ENCODE data around the gene FBXL17. TPM values are rescaled to one million over a fixed set of nuclear protein-coding genes. Genes with fewer than 3 reads are reported as not detected.

The FBXL17 gene
- total RNA-seq, 1 donor from 2014 or later, result 21.6 TPM

DNA sequence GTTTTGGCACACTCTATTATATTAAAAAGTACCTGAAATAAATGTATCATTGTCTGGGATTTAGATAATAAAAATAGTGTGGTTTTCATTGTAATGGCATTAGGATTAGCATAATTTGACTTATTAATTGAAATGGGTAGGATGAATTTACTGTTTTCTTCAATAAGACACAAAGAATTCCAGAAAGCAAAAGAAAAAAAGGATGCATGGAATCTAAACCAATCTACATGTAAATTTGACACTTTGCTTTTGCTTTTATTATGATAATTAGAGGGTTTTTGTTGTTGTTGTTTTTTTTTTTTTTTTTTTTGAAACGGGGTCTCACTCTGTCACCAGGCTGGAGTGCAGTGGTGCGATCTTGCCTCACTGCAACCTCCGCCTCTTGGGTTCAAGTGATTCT, 406.3 kb downstream of the FBXL17 start:
- H3K4me3 Mint-ChIP-seq, result no peak overlapping the region
- DNase-seq (ENCODE audit: low spot score in 2 of 2, unreplicated experiment in 2 of 2), result no peak
- peaks cover 23% of the 10 kb centered on the region for H3K4me1 Mint-ChIP-seq
- H3K27ac Mint-ChIP-seq, result no peak overlapping the region
- no peak for TF ChIP-seq CTCF (IDR thresholded peaks at IDR 0.05; ENCODE audit: unreplicated experiment)
- H3K27me3 Mint-ChIP-seq (ENCODE audit: low read depth), result no peaks in the 10 kb centered on the region
- no peaks in the 10 kb centered on the region for H3K9me3 Mint-ChIP-seq
- H3K36me3 Mint-ChIP-seq, result no peaks in the 10 kb centered on the region

DNA sequence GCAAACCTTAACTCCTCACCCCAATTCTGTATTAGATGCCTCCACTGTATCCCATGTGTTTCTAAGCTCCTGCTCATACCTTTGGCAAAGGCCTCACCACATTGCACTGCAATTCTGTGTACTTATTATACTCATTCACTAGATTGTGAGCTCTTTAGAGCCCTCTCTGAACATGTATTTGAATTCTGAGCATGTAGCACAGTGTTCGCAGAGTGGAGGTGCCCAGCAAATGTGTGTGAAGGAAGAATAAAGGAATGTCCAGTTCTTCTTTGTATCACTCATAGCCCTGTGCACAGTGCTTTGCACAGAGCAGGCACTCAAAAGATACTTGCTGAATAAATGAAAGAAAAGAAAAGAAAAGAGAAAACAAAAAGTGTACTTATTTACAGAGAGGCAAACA, 410.1 kb downstream of the FBXL17 start:
- Mint-ChIP-seq H3K27ac (no peak overlapping the region), H3K4me3 (no peak overlapping the region), H3K27me3 (ENCODE audit: low read depth) (no peaks in the 10 kb centered on the region), H3K9me3 (no peaks in the 10 kb centered on the region), H3K4me1 (peaks cover 5% of the 10 kb centered on the region), H3K36me3 (no peaks in the 10 kb centered on the region)
- no peak for DNase-seq (ENCODE audit: low spot score in 2 of 2, unreplicated experiment in 2 of 2)
- TF ChIP-seq CTCF (IDR thresholded peaks at IDR 0.05; ENCODE audit: unreplicated experiment), result no peak

GRCh38 chr5:107969847-107970246, 412.1 kb downstream of the FBXL17 start:
- TF ChIP-seq CTCF (IDR thresholded peaks at IDR 0.05; ENCODE audit: unreplicated experiment), result no peak
- DNase-seq (ENCODE audit: low spot score in 2 of 2, unreplicated experiment in 2 of 2), result no peak
- Mint-ChIP-seq H3K4me1 (peaks cover 5% of the 10 kb centered on the region), H3K27me3 (ENCODE audit: low read depth) (no peaks in the 10 kb centered on the region), H3K36me3 (no peaks in the 10 kb centered on the region), H3K4me3 (no peak overlapping the region), H3K27ac (no peak overlapping the region), H3K9me3 (no peaks in the 10 kb centered on the region)

DNA sequence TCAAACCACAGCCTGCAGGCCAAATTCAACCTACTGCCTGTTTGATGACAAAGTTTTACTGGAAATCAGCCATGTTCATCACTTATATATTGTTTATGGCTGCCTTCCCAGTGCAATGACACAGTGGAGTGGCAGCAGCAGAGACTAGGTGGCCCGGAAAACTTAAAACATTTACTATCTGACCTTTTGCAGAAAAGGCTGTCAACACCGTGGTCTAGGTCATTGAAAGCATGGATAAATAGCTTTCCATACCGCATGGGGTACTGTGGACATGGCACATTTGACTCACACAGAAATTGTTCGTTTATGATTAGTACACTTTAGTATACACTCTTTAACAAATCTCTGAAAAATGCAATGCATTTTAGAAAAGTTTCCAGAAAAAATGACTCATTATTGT, 412.9 kb downstream of the FBXL17 start:
- Mint-ChIP-seq H3K4me1 (no peaks in the 10 kb centered on the region), H3K9me3 (no peaks in the 10 kb centered on the region), H3K36me3 (no peaks in the 10 kb centered on the region), H3K4me3 (no peak overlapping the region), H3K27me3 (ENCODE audit: low read depth) (no peaks in the 10 kb centered on the region), H3K27ac (no peak overlapping the region)
- no peak for DNase-seq (ENCODE audit: low spot score in 2 of 2, unreplicated experiment in 2 of 2)
- no peak for TF ChIP-seq CTCF (IDR thresholded peaks at IDR 0.05; ENCODE audit: unreplicated experiment)

- Mint-ChIP-seq H3K27ac (no peak overlapping the region), H3K9me3 (no peaks in the 10 kb centered on the region), H3K36me3 (no peaks in the 10 kb centered on the region), H3K27me3 (ENCODE audit: low read depth) (no peaks in the 10 kb centered on the region), H3K4me3 (no peak overlapping the region), H3K4me1 (no peaks in the 10 kb centered on the region)
- no peak for TF ChIP-seq CTCF (IDR thresholded peaks at IDR 0.05; ENCODE audit: unreplicated experiment)
- DNase-seq (ENCODE audit: low spot score in 2 of 2, unreplicated experiment in 2 of 2), result no peak
These were observed 413.5 kb downstream of the FBXL17 start for GRCh38 chr5:107968406-107968843.

GRCh38 chr5:107966201-107966600, 415.7 kb downstream of the FBXL17 start:
- DNase-seq (ENCODE audit: low spot score in 2 of 2, unreplicated experiment in 2 of 2), result no peak
- no peaks in the 10 kb centered on the region for H3K27me3 Mint-ChIP-seq (ENCODE audit: low read depth)
- no peaks in the 10 kb centered on the region for H3K9me3 Mint-ChIP-seq
- no peaks in the 10 kb centered on the region for H3K4me1 Mint-ChIP-seq
- no peaks in the 10 kb centered on the region for H3K36me3 Mint-ChIP-seq
- H3K4me3 Mint-ChIP-seq, result no peak overlapping the region
- TF ChIP-seq CTCF (IDR thresholded peaks at IDR 0.05; ENCODE audit: unreplicated experiment), result no peak
- no peak overlapping the region for H3K27ac Mint-ChIP-seq

Measured in mesothelial cell of epicardium (in vitro differentiated cells).